IPS DF 4.7 (cell line): ENCODE data around the gene LHX6.

ENCODE experiments used
- DNase-seq: peaks from one replicate; pipeline ENCODE4 v3.0.0-alpha.2; 2013; ENCODE audit warnings: low spot score; ENCODE audit errors: extremely low read depth

The LHX6 gene

DNA sequence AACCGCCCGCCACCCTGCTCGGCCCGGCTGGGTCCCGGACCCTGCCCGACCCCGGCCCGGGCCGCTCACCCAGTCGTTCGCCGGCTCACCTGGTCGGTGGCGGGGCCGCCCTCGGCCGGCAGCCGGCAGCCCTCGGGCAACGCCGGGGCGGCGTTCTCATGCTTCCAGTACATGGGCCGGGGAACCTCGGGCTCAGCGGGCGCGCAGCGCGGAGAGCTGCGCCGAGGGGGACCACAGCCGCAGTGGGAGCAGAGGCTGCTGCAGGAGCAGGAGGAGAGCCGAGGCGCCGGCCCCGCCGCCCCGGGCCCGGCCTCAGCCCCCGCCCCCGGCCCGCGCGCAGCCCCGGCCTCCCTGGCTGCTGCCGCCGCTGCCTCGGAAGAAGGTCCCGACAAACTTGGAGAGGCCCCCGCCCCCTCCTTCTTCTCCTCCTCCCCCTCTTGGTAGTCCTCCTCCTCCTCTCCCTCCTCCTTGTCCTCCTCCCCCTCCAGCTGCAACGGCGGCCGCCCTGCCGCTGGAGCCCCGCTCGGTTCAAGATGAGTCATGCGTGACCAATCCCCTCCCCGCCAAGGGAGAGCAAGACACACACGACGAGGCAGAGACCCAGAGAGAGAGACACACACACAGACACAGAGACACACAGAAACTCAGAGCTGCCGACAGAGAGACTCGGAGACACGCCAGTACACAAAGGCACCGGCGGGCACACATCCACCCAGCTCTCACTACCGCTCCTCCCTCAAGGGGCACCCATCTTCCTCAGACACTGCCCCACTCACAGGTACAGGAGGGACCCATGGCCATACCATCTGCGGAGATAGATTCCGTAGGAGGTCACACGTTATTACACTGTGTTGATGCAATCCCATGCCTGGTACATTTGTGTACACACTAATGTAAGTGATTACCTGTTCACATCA, at the start of gene LHX6:
Gene LHX6, minus strand, starts transcription at position 390 of the 917 bp plus-strand sequence. Its CDS starts 217 bp downstream, at position 173.
- DNase-seq = no peak

DNA sequence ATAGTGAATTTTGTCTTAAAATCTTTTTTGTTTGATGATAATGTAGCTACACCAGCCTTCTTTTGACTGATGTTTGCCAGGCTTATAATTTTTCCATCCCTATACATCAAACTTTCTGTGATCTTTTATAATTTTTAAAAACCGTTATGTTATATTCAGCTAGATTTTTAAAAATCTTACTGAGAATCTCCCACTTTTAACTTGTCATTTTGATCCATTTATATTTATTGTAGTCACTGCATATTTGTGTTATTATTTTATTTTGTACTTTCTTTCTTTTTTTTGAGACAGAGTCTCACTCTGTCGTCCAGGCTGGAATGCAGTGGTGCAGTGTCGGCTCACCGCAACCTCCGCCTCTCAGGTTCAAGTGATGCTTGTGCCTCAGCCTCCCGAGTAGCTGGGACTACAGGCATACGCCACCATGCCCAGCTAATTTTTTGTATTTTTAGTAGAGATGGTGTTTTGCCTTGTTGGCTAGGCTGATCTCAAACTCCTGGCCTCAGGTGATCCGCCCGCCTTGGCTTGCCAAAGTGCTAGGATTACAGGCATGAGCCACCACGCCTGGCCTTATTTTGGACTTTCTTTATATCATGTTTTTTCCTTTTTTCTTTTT, 48.6 kb upstream of the LHX6 start:
- no peak for DNase-seq

DNA sequence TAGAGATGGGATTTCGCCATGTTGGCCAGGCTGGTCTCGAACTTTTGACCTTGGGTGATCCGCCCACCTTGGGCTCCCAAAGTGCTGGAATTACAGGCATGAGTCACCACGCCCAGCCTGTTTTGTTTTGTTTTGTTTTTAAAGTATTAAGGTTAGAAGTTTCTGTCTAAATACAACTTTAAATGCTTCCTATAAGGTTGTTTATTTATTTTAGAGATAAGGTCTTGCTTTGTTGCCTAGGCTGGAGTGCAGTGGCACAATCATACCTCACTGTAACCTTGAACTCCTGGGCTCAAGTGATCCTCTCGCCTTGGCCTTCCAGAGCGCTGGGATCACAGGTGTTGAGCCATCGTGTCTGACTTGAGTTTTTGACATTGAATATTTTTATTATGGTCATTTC, 47.3 kb upstream of the LHX6 start:
- DNase-seq = no peak

DNA sequence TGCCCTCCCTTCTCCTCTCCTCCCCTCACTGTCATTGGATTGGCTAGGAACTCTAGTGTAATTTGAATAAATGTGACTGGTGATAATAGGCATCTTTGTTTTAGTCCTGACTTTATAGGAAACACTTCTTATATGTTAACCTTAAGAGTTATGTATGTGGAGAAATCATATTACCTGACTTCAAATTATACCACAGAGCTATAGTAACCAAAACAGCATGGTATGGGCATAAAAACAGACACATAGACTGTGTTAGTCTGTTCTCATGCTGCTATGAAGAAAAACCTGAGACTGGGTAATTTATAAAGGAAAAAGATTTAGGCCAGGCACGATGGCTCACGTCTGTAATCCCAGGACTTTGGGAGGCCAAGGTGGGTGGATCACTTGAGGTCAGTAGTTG, 45.3 kb upstream of the LHX6 start:
- no peak for DNase-seq

DNA sequence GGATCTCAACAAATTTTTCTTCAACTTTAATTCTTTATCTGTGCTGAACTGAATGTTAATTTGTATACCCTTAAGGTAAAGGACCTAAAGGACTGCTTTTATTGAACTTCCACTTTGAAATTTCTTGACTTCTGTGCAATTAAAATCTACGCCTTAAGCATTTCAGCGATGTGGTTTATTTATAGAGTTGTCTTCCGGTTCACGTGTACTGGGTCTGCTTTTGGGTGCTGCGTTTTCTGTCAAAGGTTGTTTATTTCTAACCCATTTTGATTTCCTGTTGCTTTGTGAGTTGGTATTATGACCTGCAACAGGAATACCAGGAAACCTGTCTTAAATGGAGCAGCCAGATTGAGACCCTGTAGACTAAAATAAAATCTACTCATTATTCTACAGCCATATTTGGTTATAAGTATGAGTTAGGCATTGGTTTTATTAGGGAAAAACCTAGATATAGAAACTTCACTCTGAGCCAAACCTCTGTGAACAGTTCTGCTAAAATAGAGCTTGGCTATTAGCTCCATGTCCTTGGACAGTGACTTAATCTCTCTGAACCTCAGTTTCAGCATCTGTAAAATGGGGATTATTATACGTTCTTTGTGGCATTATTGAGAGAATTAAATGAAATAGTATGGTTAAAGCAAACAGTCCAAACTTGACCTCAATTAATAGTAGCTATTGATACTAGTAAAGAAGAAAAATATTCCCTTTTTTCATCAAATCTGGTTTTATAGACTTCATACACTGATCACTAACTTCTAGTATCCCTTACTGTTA, 39.5 kb upstream of the LHX6 start:
- no peak for DNase-seq

DNA sequence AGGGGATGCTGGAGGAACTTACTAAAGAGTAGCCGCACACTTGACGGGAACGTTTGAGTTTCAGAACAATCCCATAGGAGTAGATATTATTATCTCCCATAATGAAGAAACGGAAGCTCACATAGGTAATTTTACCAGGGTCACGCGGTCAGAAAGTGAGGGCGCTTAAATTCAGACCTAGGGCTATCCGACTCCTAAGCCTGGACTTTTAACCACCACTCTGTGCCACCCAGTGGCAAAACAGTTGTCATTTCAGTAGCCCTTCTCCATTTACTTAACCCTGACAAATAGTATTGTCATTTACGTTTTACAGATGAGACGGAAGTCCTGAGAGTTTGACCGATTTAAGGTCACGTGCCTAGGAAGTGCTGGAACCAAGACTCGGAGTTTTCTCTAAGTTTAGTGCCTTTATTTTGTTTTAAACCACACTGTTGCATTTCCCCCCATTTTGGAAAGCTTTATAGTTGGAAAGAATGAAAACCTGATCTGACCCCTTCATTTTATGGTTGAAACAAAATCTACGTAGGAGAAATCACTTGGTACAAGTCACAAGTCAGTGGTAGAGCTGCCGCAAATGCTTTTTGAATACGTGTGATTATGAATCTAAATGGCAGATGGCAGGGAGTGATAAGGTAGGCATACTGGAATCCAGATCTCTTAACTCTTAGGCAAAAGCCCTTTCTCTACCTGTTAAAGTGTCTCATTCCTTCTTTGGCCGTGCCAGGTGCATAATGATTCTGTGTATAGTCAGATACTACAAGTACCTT, 36.6 kb upstream of the LHX6 start:
- no peak for DNase-seq

DNA sequence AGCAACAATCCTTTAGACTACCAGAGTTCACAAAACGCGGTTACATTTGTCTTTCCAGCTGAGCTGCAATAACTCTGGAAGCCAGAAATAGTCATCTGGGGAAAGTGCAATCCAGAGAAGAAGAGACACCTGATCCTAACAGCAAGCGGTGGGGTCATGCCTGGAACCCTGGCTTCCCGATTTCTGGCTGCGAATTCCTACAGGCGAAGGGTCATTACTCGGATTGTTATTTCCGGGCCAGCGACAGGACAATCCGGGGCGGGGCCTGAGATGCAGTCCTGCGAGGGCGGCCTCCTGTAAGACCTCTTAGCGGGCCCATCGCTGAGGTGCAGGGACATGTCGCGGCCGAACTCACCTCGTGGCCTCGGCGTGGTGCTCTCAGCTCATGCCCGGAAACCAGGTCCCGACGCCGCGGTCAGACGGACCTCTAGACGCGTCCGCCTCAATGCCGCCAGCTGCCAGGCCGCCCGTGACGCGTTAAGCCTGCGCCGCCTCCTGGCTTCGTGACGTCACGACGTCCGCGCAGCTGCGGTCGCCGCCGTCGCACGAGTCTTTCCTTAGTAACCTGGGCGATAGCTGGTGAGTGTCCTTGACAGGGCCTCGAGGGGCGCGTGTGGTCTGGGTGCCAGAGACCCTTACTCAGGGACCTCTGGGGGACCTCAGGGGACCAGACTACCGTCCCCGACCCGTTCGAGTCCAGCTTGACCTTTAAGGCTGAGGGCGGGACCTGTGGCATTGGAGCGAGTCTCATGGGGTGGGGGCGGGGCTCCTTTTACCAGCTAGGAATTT, 35.8 kb upstream of the LHX6 start, which contains the start of the genes MRRF and RBM18:
Gene MRRF, plus strand, starts transcription at position 523 of the 789 bp plus-strand sequence. CDS start 6,010 bp downstream, outside the sequence.
Gene RBM18, minus strand, starts transcription at position 481 of the 789 bp plus-strand sequence. CDS start 3,348 bp downstream, outside the sequence.
- peak; percentile 51 for DNase-seq

DNA sequence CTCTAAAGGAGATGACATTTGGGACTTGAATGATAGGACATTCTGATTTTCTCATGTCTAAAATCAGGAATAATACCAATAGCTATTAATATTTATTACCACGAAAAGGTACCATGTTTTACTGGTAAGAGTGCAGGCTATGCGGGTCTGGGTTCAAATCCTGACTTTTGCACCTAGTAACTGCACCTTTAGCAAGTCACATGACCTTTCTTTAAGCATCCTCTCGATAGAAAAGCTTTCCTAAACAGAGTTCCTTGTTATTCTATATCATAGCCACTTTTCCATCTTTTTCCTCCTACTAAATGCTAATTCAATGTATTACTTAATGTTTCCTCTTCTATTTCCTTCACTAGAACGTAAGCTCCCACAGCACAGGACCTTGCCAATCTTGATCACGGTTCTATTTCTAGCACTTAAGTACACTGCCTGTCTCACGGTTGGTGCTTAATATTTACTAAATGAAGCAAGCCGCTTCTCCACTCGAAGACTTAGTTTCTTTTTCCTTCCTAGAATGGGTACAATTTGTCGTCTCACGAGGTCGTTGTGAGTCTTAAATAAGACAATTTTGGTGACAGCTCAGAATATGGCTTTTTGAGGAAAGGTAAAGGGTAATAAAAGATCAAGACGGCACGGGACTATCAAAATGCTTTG, 35.1 kb upstream of the LHX6 start:
- no peak for DNase-seq

DNA sequence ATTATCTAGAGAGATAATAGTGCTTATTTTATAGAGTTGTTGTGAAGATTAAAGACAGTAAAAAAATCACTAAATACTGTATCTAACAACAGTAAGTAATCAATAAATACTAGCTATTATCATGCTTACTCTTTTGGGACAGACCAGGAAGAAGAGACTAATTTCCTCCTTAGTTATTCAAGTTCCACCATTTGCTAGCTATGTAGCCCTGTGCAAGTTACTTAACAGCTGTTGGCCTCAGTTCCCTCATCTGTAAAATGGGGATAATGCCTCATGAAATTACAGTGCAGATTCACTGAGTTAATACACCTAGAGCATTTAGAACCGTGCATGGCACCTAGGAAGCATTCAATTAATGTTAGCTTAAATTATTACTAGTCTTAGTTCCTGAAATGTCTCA, 33.3 kb upstream of the LHX6 start:
- DNase-seq = no peak

DNA sequence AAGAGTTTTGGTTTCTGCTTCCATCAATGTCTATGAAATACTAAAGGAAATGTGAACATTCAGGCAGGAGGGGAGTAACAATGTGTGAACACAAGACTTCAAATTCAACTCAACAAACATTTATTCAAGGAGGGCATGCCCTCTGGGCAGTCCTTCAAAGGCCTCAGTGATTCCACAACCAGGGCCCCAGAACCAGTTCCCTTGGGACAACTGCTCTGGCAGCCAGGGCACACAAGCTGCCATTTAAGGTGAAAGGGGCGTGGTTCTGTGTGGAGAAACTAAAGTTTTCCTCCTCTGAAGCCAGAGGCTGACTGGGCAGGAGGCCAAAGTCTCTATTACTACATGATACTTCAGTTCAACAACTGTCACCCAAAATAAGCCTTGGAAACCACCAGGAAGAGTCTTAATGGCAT, 32.7 kb upstream of the LHX6 start:
- DNase-seq = no peak

DNA sequence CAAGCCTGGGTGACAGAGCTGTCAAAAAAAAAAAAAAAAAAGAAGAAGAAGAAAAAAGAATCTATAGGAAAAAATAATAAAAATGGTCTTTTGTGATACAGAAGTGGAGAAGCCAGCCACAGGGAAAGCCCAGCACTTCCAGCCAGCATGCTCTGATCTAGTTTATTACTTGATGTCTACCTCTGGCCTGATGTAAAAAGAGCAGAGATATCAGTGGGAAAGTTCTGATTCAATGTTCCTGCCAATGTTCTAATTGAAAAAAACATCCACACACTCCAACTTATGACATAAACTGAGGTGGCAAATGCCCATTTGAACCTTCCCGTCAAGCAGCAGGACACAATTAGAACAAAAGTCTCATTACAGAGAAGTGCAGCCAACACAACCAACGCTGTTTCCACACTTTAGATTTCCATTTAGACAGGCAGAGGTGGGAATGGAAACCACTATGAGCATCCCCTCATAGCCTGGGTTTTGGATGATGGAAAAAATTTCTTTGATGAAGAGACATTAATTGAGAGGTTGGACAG, 30.2 kb upstream of the LHX6 start:
- DNase-seq = no peak

DNA sequence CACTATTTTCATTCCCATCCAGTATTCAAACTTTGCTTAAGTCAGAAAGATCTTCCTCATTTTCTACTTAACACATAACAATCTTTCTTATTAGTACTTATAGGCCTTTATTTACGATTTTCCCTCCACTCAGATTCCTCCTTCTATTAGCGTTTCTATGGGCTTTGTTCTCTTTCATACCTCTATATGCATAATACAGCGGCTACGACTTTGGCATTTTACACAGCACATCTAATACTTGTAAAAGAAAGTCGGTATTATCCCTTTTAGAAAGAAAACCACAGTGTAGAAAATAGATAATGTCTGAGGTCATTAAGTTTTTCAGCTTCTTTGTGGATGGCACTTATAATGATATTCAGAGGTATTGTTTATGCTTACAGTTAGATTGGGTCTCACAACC, 27.4 kb upstream of the LHX6 start:
- no peak for DNase-seq

DNA sequence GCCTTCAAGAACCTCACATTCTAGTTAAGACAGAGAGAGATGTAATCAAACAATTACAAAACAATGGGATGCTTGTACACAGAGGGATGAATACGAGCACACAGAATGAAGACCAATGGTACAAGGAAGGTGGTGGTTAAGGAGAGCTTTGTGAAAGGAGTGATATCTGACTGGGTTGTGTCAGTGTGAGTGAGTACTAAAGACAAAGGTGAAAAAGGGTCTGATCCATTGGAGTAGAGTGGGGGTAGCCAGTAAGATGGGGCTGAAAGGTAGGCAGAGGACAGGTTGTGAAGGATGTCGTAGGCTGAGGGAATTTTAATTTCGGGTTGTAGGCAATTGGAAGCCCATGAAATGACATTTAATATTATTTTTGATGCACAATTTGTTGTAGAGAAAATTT, 26.0 kb upstream of the LHX6 start:
- DNase-seq = no peak

DNA sequence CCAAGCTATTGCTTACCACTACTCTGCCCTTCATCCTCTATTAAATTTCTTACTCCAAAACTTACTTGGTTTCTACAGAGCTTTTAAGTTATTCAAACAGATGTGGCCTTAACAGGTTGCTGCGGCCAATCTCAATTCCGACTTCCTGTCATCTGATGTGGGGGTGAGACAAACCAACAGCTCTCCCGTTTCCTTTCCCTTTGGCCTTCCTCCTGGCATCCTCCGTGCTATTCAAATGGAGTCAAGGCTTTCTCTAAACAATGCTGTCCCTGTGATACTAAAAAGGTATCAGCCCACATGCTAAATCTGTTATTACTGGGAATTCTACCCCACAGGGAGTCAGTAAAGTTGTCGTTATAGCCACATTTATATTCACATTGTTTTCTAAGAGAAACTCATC, 24.0 kb upstream of the LHX6 start:
- no peak for DNase-seq

DNA sequence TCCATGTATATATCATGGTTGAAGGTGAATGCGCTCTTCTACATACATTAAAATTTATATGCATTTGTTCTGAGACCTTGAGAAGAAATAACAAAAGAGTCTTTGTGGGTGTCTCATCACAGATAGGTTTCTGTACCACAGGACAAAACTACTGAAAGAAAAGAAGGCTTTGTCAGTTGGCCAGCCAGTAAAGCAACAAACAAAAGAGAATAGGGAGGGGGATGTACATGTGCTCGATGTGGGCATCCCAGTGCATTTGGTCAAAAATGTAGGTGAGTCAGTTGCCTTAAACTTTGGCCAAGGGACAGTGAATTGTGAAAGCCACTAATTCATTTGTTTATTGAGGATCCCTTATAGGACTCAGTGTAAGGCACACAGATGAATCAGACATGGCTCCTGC, 22.6 kb upstream of the LHX6 start:
- no peak for DNase-seq

DNA sequence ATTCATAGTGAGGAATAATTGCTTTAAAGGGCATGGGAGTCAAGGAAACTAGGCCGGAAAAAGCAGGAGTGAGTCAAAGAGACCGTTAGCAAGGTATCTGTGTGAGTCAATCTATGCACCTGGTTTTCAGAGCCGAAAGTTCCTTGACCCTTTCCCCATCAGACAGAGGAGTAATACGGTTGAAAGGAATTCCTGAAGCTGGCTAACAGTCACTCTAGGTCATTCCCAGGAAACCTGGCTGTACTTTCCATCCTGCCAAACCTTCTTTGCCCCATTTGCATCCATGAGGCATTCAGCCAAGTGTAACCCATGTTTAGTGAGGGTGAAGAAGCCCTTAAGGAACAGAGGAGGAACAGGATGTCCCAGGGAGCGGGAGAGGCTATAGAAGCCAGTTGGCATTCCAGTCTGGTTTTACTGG, 19.7 kb upstream of the LHX6 start:
- DNase-seq = no peak

DNA sequence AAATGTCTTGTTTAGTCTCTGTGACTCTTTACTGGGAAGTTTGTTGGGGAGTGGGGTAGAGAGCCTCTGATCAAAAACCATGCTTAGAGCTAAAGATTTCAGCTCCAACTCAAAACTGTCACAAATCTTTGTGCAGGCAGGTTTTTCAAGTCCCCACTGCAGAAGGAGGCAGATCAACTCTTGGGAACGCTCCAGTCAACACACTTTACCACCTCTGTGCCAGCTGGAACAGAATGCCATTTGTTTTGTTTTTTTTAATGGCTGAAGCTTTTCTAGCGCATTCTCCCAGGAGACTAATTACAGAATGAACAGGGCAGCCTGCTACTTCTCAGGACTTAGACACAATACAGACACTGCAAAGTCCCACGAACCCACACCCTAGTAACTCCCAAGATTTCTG, 17.9 kb upstream of the LHX6 start:
- DNase-seq = no peak

DNA sequence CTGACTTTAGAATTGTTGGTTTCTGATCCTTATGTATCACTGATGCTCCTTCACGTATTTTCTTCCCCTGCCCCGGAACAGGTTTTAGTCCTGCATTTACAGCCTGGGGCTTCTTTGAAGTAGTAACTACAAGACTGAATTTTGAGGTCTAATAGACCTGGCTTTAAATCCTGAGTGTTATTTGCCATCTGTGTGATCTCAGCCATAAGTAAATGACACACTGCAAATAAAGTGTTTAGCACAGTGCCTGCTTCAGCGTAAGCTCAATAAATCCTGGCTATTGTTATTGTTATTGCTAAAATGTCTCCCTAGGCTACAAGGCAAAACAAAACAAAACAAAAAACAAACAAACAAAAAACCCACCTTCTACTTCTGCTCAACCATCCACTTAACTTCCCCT, 15.6 kb upstream of the LHX6 start:
- DNase-seq = no peak

DNA sequence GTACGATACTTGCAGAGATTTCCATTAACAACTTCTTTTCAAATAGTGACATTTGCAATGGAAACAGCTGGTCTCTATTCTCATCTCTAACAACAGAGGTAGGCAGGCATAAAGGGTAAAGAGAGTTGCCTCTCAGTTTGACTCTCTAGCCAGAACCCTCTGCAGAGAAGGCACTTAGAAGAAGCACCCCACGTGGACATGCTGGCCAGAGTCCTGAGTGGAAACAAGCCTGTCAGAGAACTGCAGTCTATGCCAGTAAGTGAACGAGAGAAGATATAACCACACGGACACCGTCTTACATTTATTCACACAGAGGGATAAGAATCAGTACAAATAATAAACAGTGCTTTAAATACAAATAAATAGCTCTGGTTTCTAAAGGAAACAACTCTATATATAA, 11.0 kb upstream of the LHX6 start:
- no peak for DNase-seq

DNA sequence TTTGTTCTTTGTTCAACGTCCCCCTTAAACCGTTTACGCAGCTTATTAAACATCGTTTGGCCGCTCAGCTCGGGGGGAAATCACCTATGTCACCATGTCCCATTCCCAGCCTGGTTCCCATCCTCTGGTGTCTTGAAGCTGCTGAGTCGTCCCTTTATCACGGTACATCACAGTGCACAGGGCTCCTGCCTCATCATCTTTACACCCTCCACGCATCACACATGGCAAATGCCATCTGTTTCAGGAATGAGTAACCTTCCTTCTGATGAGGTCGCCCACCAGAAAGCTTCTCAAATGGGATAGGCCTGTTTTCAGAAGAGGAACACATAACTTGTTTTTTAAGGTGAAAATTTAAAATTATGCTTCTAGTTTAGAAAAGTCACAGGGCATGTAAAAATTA, 7.9 kb upstream of the LHX6 start:
- DNase-seq = no peak
